ENCODE results near the gene CCDC149.

The CCDC149 gene

DNA sequence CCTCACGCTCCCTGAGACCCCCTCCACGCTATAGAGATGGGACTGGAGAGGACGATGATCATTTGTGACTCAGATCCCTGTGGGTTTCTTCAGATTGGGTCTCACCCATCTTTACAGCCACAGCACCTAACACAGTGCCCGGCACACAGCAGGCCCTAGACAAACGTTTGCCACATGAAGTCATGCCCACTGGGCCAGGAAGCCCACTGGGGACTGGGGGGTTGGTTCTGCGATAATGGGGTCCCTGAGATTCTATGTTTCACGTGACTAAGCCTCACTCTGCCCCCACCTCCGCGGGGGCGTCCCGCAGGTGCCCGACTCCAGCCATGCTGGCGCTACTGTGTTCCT lies 113.7 kb downstream of the CCDC149 start:
- no peak for DNase-seq

DNA sequence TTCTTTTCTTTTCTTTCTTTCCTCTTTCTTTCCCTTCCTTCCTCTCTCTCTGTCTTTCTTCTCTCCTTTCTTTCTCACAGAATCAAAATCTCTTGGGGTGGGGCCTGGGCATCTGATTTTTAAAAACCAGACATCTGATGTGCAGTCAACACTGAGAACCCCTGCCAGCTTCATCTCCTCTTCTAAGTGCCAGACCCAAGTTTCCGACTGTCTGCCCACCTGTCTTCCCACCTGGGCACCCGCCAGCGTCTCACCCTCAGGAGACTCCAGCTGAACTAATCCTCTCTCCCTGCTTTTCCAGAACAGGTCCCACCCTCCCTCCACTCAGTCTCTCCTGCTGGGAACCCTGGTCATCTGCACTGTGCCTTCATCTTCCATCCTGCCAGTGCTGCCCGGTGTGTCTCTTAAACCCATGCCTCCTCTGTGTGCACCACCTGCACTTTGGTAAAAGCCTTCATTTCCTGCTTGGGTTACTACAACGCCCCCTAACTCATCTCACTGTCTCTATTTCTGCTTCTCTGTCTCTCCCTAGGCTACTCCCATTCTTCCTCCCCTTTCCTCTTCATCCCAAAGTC lies 114.7 kb downstream of the CCDC149 start:
- DNase-seq, result no peak

DNA sequence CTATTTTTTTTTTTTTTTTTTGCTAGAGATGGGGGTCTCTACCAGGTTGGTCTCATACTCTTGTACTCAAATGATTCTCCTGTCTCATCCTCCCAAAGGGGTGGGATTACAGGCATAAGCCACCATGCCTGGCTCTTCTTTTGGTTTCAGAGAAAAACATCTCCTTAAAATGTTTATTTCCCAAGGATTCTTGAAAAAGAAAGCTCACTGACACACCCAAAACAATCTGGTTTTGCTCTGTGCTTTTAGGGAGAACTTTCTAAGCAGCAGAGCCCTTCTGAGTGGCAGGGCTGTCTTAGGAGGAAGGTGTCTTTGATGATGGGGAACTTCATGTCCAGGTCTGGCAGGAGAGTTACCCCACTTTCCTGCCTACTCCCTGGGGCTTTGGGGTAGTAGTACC lies 116.2 kb downstream of the CCDC149 start:
- no peak for DNase-seq

DNA sequence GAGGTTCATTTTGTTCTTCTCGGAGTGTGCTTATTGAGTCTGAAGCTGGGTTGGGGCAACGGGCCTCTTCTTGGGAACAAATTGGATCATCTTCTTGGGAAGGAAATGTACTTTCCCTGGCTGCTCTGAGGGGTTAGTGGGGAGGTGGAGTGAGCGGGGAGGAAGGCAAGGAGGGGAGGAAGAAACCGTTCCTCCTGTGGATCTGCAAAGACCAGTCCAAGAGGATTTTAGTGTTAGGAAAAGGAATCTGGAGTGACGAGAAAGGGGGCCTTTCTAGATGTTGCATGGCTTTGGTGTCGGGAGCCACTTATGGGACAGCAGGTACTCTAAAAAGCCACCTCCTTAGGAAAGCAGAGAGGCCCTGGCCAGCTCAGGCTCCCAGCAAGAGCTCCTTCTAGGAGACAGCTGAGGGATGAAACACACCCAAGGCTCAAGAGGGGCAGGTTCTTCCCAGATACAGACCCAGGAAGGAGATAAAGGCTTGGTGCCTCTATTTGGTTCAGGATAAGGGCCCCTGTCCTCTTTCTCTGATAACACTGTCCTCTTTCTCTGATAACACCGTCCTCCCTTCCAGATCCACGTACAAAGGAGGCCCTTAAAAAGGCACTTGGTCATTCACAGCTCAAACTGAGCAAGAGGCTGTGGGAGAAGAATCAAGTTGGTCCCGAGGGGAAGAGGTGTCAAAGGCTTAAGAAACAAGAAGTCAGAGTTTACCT lies 117.0 kb downstream of the CCDC149 start:
- no peak for DNase-seq

DNA sequence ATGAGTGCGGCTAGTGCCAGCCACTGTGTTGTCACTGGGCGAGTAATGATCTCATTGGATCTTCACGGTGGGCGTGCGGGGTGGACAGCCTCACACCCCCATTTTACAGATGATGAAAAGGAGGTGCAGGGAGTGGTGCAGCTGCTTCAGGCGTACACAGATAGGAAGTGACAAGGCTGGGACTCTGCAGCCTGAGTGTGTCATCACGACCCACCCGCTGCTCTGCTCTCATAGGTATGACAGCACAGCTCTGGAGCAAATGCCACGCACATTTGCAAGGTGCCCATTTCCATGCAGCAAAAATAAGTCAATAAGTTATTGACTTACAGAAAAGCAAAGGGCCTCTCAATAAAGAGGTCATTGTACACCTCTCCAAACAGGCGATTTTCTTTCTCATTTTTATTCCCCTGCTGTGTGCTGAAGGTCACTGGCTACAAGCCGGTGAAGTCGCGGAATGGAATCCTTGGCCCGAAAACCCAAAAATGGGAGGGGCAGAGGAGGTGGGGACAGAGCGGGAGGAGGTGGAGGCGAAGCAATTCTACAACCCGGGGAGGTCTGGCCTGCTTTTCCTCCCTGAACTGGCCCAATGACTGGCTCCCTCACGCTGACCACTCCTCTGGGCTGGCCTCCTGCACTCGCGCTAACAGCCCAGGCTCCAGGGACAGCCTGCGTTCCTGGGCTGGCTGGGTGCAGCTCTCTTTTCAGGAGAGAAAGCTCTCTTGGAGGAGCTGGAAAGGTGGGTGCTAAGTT lies 117.8 kb downstream of the CCDC149 start, which contains the start of gene SOD3:
Gene SOD3 (plus strand): TSS at position 658 of the 750 bp plus-strand sequence. CDS start 3,949 bp downstream, outside the sequence.
- DNase-seq, result no peak

DNA sequence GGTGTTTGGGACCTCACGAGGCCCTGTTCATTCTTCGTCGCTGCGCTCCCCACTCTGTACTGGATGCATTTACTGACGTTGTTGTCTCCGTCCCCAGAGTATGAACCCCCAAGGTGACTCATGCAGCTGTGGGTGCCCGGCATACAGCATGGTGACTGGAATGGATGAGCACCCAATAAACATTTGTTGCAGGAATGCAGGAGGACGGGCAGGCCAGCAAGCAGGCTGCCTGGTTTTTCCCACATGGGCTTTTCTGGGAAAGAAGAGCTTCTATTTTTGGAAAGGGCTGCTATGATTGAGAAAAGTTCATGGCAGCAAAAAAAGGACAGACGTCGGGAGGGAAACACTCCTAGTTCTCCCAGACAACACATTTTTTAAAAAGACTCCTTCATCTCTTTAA lies 118.4 kb downstream of the CCDC149 start:
- DNase-seq, result no peak

DNA sequence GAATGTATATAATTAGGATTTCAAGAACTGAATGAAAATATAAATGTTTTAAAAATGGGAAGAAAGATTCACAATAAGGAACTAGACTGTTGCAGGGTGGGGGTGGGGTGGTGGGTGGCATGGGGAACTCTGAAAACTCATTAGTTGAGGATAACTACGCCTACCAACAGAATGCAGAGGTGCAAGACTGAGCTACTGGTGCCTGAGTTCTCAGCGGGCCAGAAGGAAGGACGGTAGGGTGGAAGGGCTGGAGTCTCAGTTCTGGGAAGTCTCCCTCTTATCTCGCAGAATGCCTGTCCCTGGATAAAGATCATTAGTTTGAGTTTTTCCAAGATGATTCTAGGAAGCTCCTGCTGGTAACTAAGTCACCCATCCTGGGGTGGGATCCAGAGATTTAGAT lies 118.8 kb downstream of the CCDC149 start:
- DNase-seq, result no peak

DNA sequence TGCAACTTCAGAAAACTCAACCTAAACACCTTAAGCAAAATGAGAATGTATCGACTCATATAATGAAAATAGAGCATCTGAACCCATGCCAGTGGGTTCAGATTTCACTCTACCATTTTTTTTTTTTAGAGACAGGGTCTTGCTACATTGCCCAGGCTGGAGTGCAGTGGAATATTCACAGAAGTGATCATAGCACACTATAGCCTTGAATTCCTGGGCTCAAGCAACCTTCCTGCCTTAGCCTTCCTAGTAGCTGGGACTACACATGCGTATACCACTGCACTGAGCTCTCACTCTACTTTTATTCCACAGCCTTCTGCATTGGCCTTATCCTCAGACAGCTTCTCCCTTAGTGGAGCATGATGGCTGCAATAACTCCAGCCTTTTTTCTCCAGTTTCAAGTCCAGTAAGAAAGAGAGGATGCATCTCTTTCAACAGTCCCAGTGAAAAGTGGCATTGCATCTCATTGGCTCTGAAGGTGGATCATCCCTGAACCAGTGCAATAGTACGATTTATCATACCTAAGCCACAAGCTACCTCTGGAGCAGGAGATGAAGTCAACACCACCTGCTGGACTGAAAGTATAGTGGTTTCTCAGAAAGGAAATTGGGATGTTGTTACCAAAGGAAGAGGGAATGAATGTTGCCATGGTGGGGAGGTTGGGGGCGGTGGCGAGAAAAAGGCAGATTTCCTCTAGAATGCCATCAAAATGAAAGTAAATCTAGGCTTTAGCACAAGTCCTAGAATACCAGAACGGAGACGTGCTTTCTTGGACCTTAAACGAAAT lies 119.4 kb downstream of the CCDC149 start:
- DNase-seq, result no peak

DNA sequence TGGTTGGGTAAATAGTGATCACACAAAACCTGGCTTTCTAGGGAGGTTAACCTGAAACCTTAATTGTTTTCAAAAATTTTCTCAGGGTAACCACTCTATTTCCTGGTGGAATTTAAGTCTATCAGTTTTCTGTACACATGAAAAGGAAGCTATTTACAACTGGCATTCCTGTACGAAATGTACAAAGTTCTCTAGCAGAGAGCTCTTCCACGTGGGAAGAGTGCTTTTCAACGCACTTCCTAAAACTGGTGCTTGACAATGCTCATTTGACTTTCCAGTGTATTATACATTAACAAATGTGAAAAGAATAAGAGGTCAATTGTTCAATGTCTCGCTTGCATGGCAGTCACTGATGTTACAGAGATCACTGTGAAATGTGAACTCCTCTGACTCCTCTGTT lies 120.3 kb downstream of the CCDC149 start:
- no peak for DNase-seq

DNA sequence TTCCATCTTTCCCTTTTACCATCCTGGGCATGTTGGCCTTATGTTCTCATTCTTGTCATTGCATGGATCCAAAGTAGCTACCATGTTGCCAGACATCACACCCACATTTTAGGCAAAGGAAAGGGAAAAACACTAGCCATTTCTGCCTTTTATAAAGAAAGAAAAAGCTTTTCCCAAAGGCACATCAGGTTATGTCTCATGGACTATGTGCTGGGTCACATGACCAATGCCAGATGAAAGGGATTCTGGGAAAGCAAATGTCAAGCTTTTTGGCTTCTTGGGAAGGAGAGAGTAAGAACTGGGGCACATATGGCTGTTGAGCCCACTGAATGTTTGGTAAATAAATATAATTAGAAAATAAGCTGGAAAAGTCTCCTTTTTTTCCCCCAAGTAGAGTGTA lies 121.8 kb downstream of the CCDC149 start:
- no peak for DNase-seq

DNA sequence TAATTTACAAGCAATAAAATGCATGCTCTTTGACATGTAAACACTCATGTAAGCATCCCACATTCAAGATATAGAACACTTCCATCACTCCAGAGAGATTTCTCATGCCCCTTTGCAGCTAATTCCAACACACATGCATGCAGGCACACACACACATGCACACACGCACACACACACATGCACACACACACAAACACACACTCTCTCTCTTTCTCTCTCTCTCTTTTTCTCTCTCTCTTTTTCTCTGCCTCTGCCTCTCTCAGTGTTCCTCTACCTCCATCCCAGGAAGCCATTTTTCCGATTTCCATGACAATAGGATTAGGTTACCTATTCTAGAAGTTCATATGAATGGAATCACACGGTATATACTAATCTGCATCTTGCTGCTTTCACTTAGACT lies 129.3 kb downstream of the CCDC149 start:
- no peak for DNase-seq

DNA sequence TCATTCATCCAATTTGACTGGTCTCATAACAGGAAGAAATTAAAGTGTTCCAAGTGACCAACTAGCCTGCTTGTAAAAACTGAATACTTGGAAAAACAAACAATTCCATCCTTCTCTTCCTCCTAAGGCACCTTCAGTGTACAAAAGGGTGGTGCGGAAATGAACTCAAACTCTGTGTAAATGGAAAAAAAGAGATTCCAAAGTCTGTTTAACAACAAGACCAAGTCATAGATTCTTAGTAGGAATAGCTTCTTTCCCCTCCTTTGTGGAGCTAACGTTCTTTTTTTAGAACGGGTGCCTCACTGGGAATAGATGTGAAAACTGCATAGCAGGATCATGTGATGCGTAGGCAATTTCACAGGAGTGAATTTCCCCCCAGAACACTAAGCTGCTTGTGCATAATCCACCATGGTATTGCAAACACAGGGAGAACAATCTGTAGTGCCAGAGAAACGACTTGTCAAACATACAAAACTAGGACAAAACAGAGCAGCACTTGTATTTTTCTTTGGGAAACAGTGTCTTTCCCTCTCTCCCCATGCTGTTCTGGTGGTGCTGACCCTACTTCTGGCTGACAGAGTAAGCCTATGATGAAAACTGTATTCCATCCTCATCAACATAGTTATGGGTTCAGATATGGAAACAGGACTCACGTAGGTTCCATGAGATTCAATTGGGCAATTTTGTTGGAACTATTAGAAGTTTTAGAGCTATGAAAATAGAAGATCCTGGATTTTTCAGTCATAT lies 130.7 kb downstream of the CCDC149 start:
- no peak for DNase-seq

DNA sequence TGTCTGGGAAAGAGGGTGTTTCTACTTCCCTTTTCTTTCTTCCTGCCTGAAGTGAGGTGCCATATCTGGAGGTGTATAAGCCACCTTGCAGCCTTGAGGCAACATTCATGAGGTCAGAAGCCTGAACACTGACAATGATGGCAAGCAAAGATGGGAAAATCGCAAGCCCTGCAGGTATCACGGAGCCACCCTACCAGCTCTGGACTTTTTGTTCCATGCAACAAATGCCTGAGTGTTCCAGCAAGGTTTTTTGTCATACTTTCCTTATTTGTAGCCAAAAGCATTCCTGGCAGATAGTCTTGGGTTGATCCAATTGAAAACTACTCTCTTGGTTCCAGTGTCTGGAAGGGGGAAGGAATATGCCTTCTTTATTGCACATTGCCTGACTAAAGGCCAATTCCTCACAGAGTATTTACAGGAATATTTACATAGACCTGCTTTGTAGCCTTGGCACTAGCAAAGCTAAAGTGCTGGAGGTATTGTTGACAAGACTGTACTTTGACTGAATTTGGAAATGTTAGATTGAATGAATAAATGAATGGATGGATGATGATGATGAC lies 131.8 kb downstream of the CCDC149 start:
- no peak for DNase-seq

DNA sequence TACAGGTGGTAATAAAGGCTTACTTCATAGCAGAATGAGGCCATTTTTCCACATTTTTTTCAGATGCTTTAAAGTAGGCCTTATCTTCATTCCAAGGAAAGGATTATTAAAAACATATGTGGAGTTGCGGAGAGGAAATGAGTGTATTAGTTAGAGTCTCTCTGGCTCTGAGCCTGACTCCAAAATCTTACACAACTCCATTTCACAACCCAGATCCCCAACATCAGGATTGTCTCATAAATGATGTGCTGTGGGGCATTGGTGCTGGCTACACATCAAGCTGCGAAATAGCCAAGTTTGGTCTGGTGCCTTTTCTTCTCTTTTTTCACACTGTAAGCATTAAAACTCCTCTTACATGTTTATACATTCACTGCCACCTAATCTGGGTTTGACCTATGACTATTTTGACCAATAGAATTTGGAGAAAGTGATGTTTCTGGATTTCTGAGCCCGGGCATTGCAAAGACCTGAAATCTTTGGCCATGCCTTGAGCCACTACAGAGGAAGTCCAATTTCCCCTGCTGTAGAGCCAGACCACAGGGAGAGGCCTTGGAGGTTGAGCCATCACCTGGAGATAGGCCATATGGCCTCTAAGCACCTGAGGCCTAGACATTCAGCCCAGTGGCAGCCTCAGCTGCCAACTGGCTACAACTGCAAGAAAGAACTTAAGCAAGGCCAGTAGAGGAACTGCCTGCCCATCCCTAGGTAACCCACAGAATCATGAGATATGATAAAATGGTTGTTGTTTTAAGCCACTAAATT lies 134.2 kb downstream of the CCDC149 start:
- no peak for DNase-seq

DNA sequence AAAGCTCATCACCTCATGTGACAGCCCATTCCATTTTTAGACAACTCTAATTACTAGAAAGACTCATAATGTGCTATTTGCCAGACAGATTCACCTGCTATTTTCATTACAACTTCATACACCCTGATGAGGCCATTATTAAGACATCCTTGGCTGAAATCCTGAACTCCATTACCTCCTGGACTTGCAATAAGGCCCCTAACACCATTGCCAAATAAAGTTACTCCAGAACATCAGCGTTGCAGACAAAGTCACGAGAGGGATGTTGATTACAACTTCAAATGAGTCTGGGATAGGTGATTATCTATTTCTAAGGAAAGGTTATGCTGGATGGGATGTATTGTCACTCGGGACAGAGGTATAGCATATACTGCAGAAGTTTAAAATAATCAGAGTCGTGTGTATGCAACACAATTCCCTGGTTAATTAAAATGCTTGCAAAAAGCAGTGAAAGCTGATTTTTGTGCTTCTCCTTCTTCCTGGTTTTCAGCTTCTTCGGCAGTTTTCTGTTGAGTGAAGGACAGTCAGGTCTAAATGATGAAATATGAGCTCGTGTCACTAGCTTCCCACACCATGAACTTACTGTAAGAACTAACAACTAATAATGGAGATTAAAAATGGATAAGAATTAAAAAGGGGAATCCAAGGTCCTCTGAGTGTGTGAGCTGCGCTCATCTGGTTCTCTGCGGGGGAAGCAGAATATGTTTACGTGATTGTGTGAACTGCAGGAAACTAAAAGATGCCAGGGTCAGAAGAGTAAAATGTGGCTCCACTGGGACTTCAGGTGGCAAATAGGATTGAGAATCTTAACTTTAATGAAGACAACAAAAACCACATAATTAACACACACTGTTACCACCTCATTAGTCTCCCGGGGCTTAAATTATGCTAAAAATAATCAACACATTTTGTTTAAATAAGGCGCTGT lies 135.0 kb downstream of the CCDC149 start:
- DNase-seq, result no peak

DNA sequence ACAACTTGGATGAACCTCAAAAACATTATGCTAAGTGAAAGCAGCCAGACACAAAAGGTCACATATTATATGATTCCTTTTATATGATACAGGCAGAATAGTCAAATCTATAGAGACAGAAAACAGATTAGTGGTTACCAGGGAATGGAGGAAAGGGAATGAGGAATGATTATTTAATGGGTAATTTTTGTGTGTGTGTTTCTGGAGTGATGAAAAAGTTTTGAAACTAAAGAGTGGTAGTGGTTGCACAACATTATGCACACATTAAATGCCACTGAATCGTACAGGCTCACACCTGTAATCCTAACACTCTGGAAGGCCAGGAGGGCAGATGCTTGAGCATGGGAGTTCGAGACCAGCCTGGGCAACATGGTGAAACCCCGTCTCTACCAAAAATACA lies 137.1 kb downstream of the CCDC149 start:
- DNase-seq, result no peak

DNA sequence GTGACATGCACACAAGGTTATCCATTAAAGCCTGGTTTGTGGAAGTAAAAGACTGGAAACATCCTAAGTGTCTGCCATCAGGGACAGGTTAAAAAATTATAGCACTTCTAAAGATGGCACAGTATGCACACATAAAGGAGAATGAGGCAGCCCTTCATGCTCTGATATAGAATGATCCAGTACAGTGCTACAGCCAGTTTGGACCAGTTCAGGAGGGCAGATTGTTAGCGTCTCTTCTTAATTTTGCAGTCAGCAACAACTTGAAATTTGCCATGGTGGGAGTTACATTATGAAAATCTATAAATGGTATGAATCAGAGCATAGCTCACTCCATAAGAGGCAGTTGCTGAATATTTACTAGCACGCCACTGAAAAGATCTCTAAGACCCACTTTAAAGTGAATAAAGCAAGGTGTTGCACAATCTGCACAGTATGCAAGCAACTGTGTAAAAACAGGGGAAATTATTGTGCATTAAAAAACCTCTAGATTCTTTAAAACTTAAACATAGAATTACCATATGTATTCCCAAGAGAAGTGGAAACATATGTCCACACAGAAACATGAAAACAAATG lies 137.7 kb downstream of the CCDC149 start:
- DNase-seq, result no peak

DNA sequence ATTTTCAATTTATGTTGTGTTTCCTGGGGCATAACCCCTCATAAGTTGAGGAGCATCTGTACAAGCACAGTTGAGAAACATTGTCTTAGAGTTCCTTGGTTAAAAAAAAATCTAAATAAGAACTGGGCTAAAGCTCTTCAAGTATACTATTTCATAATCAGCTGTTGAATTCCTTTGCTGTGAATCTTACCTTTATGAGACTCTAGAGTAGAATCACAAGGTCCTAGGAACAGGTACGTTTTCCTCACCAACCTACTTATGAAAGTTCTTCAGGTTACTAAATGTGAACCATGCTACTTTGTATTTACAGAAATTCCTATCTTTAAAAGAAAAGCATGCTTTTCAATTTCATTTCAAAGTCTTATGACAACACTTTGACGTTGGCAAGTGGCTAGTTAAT lies 138.4 kb downstream of the CCDC149 start:
- no peak for DNase-seq

DNA sequence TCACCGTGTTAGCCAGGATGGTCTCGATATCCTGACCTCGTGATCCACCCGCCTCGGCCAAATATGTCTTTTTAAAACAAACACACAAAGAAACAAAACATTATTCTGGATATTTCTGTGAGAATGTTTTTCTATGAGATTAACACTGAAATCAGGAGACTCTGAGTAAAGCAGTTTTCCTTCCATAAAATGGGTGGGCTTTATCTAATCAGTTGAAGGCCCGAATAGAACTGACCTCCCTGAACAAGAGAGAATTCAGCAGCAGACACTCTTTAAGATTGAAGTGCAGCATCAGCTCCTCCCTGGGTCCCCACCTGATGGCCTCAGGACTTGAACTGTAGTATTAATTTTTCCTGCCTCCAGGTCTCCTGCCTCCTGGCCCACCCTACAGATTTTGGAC lies 139.9 kb downstream of the CCDC149 start:
- DNase-seq, result no peak

DNA sequence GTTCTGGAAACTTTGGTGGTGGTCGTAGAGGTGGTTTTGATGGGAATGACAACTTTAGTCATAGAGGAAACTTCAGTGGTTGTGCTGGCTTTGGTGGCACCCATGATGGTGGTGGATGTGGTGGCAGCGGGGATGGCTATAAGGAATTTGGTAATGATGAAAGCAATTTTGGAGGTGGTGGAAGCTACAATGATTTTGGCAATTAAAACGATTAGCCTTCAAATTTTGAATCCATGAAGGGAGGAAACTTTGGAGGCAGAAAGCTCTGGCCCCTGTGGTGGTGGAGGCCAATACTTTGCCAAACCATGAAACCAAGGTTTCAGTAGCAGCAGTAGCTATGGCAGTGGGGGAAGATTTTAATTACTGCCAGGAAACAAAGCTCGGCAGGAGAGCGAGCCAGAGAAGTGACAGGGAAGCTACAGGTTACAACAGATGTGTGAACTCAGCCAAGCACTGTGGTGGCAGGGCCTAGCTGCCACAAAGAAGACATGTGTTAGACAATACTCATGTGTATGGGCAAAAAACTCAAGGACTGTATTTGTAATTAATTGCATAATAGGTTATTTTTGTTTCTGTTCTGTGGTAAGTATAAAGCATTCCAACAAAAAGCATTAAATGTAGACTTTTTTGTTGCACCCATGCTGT lies 140.7 kb downstream of the CCDC149 start:
- no peak for DNase-seq
